Measurements from ENCODE around the gene EFNB3.

DNA sequence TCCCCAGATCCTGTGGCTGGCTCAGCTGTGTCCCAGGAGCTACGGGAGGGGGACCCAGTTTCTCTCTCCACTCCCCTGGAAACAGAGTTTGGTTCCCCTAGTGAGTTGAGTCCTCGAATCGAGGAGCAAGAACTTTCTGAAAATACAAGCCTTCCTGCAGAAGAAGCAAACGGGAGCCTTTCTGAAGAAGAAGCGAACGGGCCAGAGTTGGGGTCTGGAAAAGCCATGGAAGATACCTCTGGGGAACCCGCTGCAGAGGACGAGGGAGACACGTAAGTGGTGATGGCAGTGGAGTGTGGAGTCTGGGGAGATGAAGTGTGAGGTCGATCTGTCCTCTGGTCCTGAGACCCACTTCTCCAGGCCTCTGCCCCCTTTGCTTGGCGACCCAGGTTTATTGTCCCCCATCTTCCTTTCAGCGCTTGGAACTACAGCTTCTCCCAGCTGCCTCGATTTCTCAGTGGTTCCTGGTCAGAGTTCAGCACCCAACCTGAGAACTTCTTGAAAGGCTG is 16.1 kb upstream of the EFNB3 start:
- TF ChIP-seq, protein P1, sequence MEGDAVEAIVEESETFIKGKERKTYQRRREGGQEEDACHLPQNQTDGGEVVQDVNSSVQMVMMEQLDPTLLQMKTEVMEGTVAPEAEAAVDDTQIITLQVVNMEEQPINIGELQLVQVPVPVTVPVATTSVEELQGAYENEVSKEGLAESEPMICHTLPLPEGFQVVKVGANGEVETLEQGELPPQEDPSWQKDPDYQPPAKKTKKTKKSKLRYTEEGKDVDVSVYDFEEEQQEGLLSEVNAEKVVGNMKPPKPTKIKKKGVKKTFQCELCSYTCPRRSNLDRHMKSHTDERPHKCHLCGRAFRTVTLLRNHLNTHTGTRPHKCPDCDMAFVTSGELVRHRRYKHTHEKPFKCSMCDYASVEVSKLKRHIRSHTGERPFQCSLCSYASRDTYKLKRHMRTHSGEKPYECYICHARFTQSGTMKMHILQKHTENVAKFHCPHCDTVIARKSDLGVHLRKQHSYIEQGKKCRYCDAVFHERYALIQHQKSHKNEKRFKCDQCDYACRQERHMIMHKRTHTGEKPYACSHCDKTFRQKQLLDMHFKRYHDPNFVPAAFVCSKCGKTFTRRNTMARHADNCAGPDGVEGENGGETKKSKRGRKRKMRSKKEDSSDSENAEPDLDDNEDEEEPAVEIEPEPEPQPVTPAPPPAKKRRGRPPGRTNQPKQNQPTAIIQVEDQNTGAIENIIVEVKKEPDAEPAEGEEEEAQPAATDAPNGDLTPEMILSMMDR (conservative IDR thresholded peaks at IDR 0.05; ENCODE audit: low read depth, low read length): no peak
- TF ChIP-seq CHD1 (IDR thresholded peaks at IDR 0.05; ENCODE audit: low read depth, low read length): no peak
- TF ChIP-seq, protein P2, sequence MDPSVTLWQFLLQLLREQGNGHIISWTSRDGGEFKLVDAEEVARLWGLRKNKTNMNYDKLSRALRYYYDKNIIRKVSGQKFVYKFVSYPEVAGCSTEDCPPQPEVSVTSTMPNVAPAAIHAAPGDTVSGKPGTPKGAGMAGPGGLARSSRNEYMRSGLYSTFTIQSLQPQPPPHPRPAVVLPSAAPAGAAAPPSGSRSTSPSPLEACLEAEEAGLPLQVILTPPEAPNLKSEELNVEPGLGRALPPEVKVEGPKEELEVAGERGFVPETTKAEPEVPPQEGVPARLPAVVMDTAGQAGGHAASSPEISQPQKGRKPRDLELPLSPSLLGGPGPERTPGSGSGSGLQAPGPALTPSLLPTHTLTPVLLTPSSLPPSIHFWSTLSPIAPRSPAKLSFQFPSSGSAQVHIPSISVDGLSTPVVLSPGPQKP (IDR thresholded peaks at IDR 0.05; ENCODE audit: borderline replicate concordance, low read depth, low read length): no peak
- no peak for TF ChIP-seq RCOR1 (IDR thresholded peaks at IDR 0.05; ENCODE audit: insufficient replicate concordance, low read length)
- TF ChIP-seq POLR2A (IDR thresholded peaks at IDR 0.05; ENCODE audit: low read depth, low read length): no peak
- no peak for TF ChIP-seq CEBPB (IDR thresholded peaks at IDR 0.05; ENCODE audit: low read depth, low read length)
